Kidney (tissue), 14 donors: ENCODE measurements around the gene ZNF431. TPM values are rescaled to one million over a fixed set of nuclear protein-coding genes. Genes with fewer than 3 reads are reported as not detected.

Experiments
- DNase-seq, 5 donors: peaks; one replicate each; pipeline ENCODE4 v3.0.0-alpha.2; 2013 to 2020
- FAIRE-seq: peaks from 2 replicates; lab custom pipeline; 2012; peaks lifted over from hg19 to GRCh38; lab: Jason Lieb, UNC
- H3K27ac ChIP-seq, 2 donors: one replicate each; pipeline ENCODE4 v1.7.0; 2013; ENCODE audit warnings: low read depth in 2 of 2, low read length in 2 of 2, inconsistent platforms in 1 of 2
- H3K27me3 ChIP-seq: one replicate; pipeline ENCODE4 v1.7.1; 2013; ENCODE audit warnings: low read length, inconsistent platforms; ENCODE audit not compliant: control insufficient read depth, insufficient read depth
- H3K36me3 ChIP-seq, 3 donors: one replicate each; pipeline versions ENCODE4 v1.7.0 to v1.7.1; 2013; ENCODE audit warnings: low read length in 3 of 3, control low read depth in 1 of 3, inconsistent platforms in 1 of 3; ENCODE audit not compliant: insufficient read depth in 3 of 3, control insufficient read depth in 2 of 3
- H3K4me1 ChIP-seq, 3 donors: one replicate each; pipeline versions ENCODE4 v1.7.0 to v1.7.1; 2013; ENCODE audit warnings: low read length in 3 of 3, inconsistent platforms in 1 of 3, low read depth in 1 of 3; ENCODE audit not compliant: control insufficient read depth in 2 of 3, insufficient read depth in 2 of 3
- H3K4me3 ChIP-seq, 3 donors: one replicate each; pipeline versions ENCODE4 v1.7.0 to v1.8.1; 2013; ENCODE audit warnings: low read length in 3 of 3, control low read depth in 1 of 3, inconsistent platforms in 1 of 3
- H3K9ac ChIP-seq, 3 donors: one replicate each; pipeline versions ENCODE4 v1.7.0 to v1.7.1; 2013; ENCODE audit warnings: low read length in 3 of 3, control low read depth in 1 of 3, inconsistent platforms in 1 of 3
- H3K9me3 ChIP-seq, 3 donors: one replicate each; pipeline versions ENCODE4 v1.7.0 to v1.7.1; 2013; ENCODE audit warnings: low read length in 3 of 3, control low read depth in 1 of 3, inconsistent platforms in 1 of 3; ENCODE audit not compliant: control insufficient read depth in 2 of 3, insufficient read depth in 1 of 3
- CTCF ChIP-seq: IDR thresholded peaks from 3 replicates; pipeline ENCODE4 v1.5.1; 2012; ENCODE audit warnings: mild to moderate bottlenecking, moderate library complexity, borderline replicate concordance; ENCODE audit not compliant: insufficient read depth; ENCODE audit errors: extremely low read depth
- intact Hi-C: fragments of 100-400 bp; cut with DNase I; formaldehyde crosslinking; loops from one replicate; pipeline ENCODE4 v1.11.1; 2022
- polyA plus RNA-seq: library from polyadenylated mRNA; stranded (reverse); fragments of 350-450 nt; fragmentation: Illumina TruSeq; extraction: RNeasy Lipid Tissue Mini Kit (QIAGEN cat#74804); gene quantifications from one replicate; pipeline ENCODE4 v1.2.3, GENCODE V29; 2014; ENCODE audit warnings: low read depth, low replicate concordance; ENCODE audit not compliant: insufficient read depth
- total RNA-seq: library from RNA; stranded (reverse); fragmentation: NEBNext Ultra II Directional; extraction: Animal tissue kit (Norgen Biotek cat#: 25700); gene quantifications from one replicate; pipeline ENCODE4 v1.2.1, GENCODE V29; 2021
- donor health status: control.
- donor health status: control.
- donor health status: control.
- donor health status: control.
- donor health status: control.
- donor health status: DM: yes; HTN: yes; CAD: no.
- donor health status: Normal renal cell carcinoma (clear cell type).

Gene ZNF431
- total and polyA plus RNA-seq, 2 donors from 2014 or later = 4.2 to 17.2 TPM

- FAIRE-seq (no peak), DNase-seq (no peak)
- H3K9me3 ChIP-seq = peaks cover 0 to 3% (median 0%) of the 10 kb centered on the region in 3 donors
- no peak overlapping the region for H3K4me3 ChIP-seq
- no peaks in the 10 kb centered on the region for H3K4me1 ChIP-seq
- H3K27ac ChIP-seq = no peak overlapping the region
- H3K9ac ChIP-seq = no peak overlapping the region
- peaks cover 0 to 14% (median 8%) of the 10 kb centered on the region in 3 donors for H3K36me3 ChIP-seq
- intact Hi-C loops = no loop called here
- TF ChIP-seq CTCF = no peak
- no peaks in the 10 kb centered on the region for H3K27me3 ChIP-seq
Observed at GRCh38 chr19:21149877-21150276, 8.0 kb downstream of the ZNF431 start.

GRCh38 chr19:21151460-21151859 lies 9.6 kb downstream of the ZNF431 start:
- Histone ChIP-seq H3K4me1 (no peaks in the 10 kb centered on the region), H3K27ac (no peak overlapping the region), H3K9ac (no peak overlapping the region), H3K4me3 (no peak overlapping the region), H3K9me3 (peaks cover 0 to 3% (median 0%) of the 10 kb centered on the region in 3 donors), H3K36me3 (peaks cover 0 to 14% (median 8%) of the 10 kb centered on the region in 3 donors), H3K27me3 (no peaks in the 10 kb centered on the region)
- no peak for TF ChIP-seq CTCF
- intact Hi-C loops = no loop called here
- DNase-seq = no peak
- no peak for FAIRE-seq

GRCh38 chr19:21158523-21159135 lies 16.8 kb downstream of the ZNF431 start:
- no peak overlapping the region for H3K4me3 ChIP-seq
- H3K9ac ChIP-seq = no peak overlapping the region
- FAIRE-seq (no peak), DNase-seq (no peak)
- H3K9me3 ChIP-seq = no peaks in the 10 kb centered on the region
- peaks cover 0 to 2% (median 0%) of the 10 kb centered on the region in 3 donors for H3K36me3 ChIP-seq
- TF ChIP-seq CTCF = no peak
- intact Hi-C loops = no loop called here
- H3K4me1 ChIP-seq = no peaks in the 10 kb centered on the region
- H3K27ac ChIP-seq = no peak overlapping the region
- H3K27me3 ChIP-seq = no peaks in the 10 kb centered on the region

GRCh38 chr19:21164541-21164940 lies 22.7 kb downstream of the ZNF431 start:
- no peak for TF ChIP-seq CTCF
- FAIRE-seq = no peak
- intact Hi-C loops = no loop called here

More at GRCh38 chr19:21164541-21164940, 22.7 kb downstream of the ZNF431 start:
- no peaks in the 10 kb centered on the region for H3K4me1 ChIP-seq
- no peaks in the 10 kb centered on the region for H3K27me3 ChIP-seq
- H3K36me3 ChIP-seq = peaks cover 0 to 1% (median 0%) of the 10 kb centered on the region in 3 donors
- no peak overlapping the region for H3K27ac ChIP-seq
- H3K9ac ChIP-seq = no peak overlapping the region
- no peaks in the 10 kb centered on the region for H3K9me3 ChIP-seq
- DNase-seq = no peak
- no peak overlapping the region for H3K4me3 ChIP-seq
